Liver (tissue), 2 donors: Measurements from ENCODE around the gene SLC7A6.

Experiments
- CTCF ChIP-seq: fragments of 150-350 bp; IDR thresholded peaks from 2 replicates; pipeline ENCODE4 v1.5.1; 2017; ENCODE audit warnings: improper control_type of control experiment, low read depth, low read length; ENCODE audit not compliant: missing input control
- YY1 ChIP-seq: IDR thresholded peaks from 2 replicates; pipeline ENCODE4 v1.6.1; 2016; ENCODE audit warnings: antibody characterized with exemption, mild to moderate bottlenecking
- donor health status: healthy.

DNA sequence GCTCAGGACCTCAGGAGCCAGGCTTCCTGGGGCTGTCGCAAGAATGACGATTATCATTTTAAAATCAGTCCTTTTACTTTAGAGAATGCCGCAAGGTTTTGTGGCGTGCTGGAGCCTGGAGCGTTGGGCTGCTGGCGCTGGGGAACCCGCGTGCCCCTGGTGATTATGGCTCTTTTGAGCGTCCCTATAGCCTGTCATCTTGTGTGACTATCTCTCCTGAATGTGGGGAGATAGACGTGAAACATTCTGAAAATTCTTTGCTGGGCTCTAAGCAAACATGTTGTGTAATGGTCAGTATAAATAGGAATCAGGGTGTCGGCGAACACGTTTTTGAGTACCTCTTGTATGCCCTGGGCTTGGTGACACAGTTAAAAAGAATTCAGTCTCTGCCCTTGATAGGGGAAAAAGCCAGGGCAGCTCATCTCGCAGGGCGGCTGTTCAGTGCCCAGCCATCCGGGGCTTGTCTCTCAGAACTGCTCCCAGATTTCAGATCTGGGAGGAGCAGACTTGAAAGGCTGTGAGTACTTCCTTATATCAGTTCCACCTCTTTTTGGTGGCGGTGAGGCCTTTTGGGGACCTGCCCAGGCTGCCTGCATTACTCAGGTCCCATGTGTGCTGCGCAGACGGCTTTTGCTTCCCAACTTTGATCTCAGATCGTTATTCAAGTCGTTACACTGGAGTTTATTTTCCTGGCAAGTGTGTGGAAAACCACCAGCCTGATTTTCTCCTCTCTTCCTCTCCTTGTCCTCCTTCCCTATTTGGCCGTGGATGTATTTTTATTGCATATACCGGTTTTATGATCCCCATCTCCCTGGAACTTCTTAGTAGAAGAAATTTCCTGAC lies 973 bp downstream of the SLC7A6 start:
- TF ChIP-seq YY1: no peak
- no peak for TF ChIP-seq CTCF
